CD4-positive, alpha-beta T cell treated with Interleukin-15 for 1 hour (primary cell): ENCODE results near the gene ZEB2.

Experiments
- DNase-seq: peaks from one replicate; pipeline ENCODE4 v3.0.0-alpha.2; 2020

Gene ZEB2

GRCh38 chr2:144519934-144520731 lies at the start of gene ZEB2:
TSS of gene ZEB2 (minus strand) at chr2:144520119. CDS start at chr2:144517350, 2,769 bp downstream.
- DNase-seq, result peak; percentile 73

- no peak for DNase-seq
Measured at GRCh38 chr2:144567745-144568144, 47.8 kb upstream of the ZEB2 start.

GRCh38 chr2:144566448-144566847 lies 46.5 kb upstream of the ZEB2 start:
- no peak for DNase-seq

- no peak for DNase-seq
Measured at GRCh38 chr2:144560251-144560650, 40.3 kb upstream of the ZEB2 start.

- no peak for DNase-seq
Measured at GRCh38 chr2:144559681-144560080, 39.8 kb upstream of the ZEB2 start.

GRCh38 chr2:144559242-144559641 lies 39.3 kb upstream of the ZEB2 start:
- DNase-seq, result no peak

- no peak for DNase-seq
Measured at GRCh38 chr2:144554492-144555210, 34.7 kb upstream of the ZEB2 start.

- DNase-seq, result no peak
Measured at GRCh38 chr2:144553379-144553778, 33.5 kb upstream of the ZEB2 start.

- DNase-seq, result no peak
Measured at GRCh38 chr2:144552821-144553220, 32.9 kb upstream of the ZEB2 start.

- DNase-seq, result no peak
Measured at GRCh38 chr2:144550911-144551310, 31.0 kb upstream of the ZEB2 start.

- no peak for DNase-seq
Measured at GRCh38 chr2:144550084-144550483, 30.2 kb upstream of the ZEB2 start.

- no peak for DNase-seq
Measured at GRCh38 chr2:144548532-144549191, 28.7 kb upstream of the ZEB2 start.

- no peak for DNase-seq
Measured at GRCh38 chr2:144548088-144548487, 28.2 kb upstream of the ZEB2 start.

GRCh38 chr2:144547494-144547893 lies 27.6 kb upstream of the ZEB2 start:
- no peak for DNase-seq

GRCh38 chr2:144546933-144547332 lies 27.0 kb upstream of the ZEB2 start:
- DNase-seq, result no peak

GRCh38 chr2:144545787-144546186 lies 25.9 kb upstream of the ZEB2 start:
- no peak for DNase-seq

- DNase-seq, result no peak
Measured at GRCh38 chr2:144544053-144544452, 24.1 kb upstream of the ZEB2 start.

- DNase-seq, result no peak
Measured at GRCh38 chr2:144541396-144541795, 21.5 kb upstream of the ZEB2 start.

GRCh38 chr2:144539289-144539782 lies 19.4 kb upstream of the ZEB2 start:
- DNase-seq, result no peak

GRCh38 chr2:144535300-144535699 lies 15.4 kb upstream of the ZEB2 start:
- no peak for DNase-seq

GRCh38 chr2:144533221-144533620 lies 13.3 kb upstream of the ZEB2 start:
- no peak for DNase-seq

GRCh38 chr2:144530596-144530995 lies 10.7 kb upstream of the ZEB2 start:
- DNase-seq, result no peak

GRCh38 chr2:144529841-144530240 lies 9.9 kb upstream of the ZEB2 start:
- DNase-seq, result no peak

GRCh38 chr2:144528108-144528507 lies 8.2 kb upstream of the ZEB2 start:
- DNase-seq, result no peak
